ENCODE data around the gene OR52K2.

DNA sequence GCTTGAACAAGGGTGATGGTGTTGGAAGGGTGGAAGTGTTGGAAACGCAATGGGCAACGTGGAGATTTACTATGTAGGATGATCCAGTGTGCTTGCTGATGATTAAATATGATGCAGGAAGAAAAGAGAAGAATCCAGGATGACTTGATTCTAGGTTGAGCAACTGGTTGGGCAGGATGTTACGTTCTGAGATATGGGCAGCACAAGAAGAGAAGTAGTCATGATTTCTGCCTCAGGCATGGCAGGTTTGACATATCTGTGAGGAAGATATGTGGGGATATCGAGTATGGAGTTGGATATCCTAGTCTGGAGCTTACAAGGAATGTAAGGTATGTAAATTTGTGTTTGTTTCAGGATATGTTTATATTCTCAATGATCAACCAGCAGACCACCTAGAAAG, 35.2 kb downstream of the OR52K2 start:
- TF ChIP-seq EZH2 (IDR thresholded peaks at IDR 0.05; ENCODE audit: low read depth, unreplicated experiment) (no peak), CTCF (conservative IDR thresholded peaks at IDR 0.05; ENCODE audit: low read depth in 2 of 2) (no peak), POLR2AphosphoS5 (IDR thresholded peaks at IDR 0.05; ENCODE audit: low read depth) (no peak), CREB1 (CRISPR knock-in tag; IDR thresholded peaks at IDR 0.05; ENCODE audit: low read depth) (no peak), EZH2phosphoT487 (IDR thresholded peaks at IDR 0.05; ENCODE audit: unreplicated experiment) (no peak), NANOG (IDR thresholded peaks at IDR 0.05; ENCODE audit: borderline replicate concordance) (no peak), ZNF462 (CRISPR knock-in tag; IDR thresholded peaks at IDR 0.05) (no peak), ZNF331 (CRISPR knock-in tag; IDR thresholded peaks at IDR 0.05; ENCODE audit: low read depth) (no peak), ZNF114 (CRISPR knock-in tag; IDR thresholded peaks at IDR 0.05) (no peak), JUNB (IDR thresholded peaks at IDR 0.05; ENCODE audit: unreplicated experiment) (no peak)
- TF ChIP-seq, protein P1, sequence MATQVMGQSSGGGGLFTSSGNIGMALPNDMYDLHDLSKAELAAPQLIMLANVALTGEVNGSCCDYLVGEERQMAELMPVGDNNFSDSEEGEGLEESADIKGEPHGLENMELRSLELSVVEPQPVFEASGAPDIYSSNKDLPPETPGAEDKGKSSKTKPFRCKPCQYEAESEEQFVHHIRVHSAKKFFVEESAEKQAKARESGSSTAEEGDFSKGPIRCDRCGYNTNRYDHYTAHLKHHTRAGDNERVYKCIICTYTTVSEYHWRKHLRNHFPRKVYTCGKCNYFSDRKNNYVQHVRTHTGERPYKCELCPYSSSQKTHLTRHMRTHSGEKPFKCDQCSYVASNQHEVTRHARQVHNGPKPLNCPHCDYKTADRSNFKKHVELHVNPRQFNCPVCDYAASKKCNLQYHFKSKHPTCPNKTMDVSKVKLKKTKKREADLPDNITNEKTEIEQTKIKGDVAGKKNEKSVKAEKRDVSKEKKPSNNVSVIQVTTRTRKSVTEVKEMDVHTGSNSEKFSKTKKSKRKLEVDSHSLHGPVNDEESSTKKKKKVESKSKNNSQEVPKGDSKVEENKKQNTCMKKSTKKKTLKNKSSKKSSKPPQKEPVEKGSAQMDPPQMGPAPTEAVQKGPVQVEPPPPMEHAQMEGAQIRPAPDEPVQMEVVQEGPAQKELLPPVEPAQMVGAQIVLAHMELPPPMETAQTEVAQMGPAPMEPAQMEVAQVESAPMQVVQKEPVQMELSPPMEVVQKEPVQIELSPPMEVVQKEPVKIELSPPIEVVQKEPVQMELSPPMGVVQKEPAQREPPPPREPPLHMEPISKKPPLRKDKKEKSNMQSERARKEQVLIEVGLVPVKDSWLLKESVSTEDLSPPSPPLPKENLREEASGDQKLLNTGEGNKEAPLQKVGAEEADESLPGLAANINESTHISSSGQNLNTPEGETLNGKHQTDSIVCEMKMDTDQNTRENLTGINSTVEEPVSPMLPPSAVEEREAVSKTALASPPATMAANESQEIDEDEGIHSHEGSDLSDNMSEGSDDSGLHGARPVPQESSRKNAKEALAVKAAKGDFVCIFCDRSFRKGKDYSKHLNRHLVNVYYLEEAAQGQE (IDR thresholded peaks at IDR 0.05; ENCODE audit: unreplicated experiment) = no peak
- TF ChIP-seq, protein P2, sequence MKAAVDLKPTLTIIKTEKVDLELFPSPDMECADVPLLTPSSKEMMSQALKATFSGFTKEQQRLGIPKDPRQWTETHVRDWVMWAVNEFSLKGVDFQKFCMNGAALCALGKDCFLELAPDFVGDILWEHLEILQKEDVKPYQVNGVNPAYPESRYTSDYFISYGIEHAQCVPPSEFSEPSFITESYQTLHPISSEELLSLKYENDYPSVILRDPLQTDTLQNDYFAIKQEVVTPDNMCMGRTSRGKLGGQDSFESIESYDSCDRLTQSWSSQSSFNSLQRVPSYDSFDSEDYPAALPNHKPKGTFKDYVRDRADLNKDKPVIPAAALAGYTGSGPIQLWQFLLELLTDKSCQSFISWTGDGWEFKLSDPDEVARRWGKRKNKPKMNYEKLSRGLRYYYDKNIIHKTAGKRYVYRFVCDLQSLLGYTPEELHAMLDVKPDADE (IDR thresholded peaks at IDR 0.05) = no peak

Measured in GM23338 (cell line).